BJ (cell line): ENCODE data around the gene PMIS2. TPM values are rescaled to one million over a fixed set of nuclear protein-coding genes. Genes with fewer than 3 reads are reported as not detected.

ENCODE experiments used
- CTCF ChIA-PET: fragments of 350-600 bp; formaldehyde crosslinking; extraction: SDS; loops from one replicate; lab custom pipeline; 2021; ENCODE audit warnings: antibody characterized with exemption, inconsistent platforms; lab: Yijun Ruan, JAX
- POLR2A ChIA-PET: fragments of 300-600 bp; sonication (Branson Sonifier 250); formaldehyde crosslinking; extraction: SDS; loops from one replicate; lab custom pipeline; 2021; ENCODE audit warnings: antibody characterized with exemption; lab: Charles Lee
- DNase-seq: peaks from one replicate; pipeline ENCODE4 v3.0.0-alpha.2; 2011; ENCODE audit warnings: low read depth
- H3K27me3 ChIP-seq: 2 replicates; pipeline ENCODE4 v1.6.0; 2011; ENCODE audit warnings: low read length; ENCODE audit not compliant: control insufficient read depth, insufficient read depth
- H3K36me3 ChIP-seq: 2 replicates; pipeline ENCODE4 v1.5.1; 2011; ENCODE audit warnings: low read length; ENCODE audit not compliant: control insufficient read depth, insufficient read depth
- H3K4me3 ChIP-seq: 2 replicates; pipeline ENCODE4 v1.5.1; 2011; ENCODE audit warnings: low read depth, mild to moderate bottlenecking, control low read depth, low read length
- CTCF ChIP-seq: IDR thresholded peaks from 2 replicates; pipeline ENCODE4 v1.5.1; 2011; ENCODE audit warnings: low read depth, mild to moderate bottlenecking, control low read depth, inconsistent platforms, low read length, moderate library complexity; ENCODE audit not compliant: insufficient read depth
- polyA plus RNA-seq: library from polyadenylated mRNA; depleted of rRNA; stranded (reverse); fragments of >200 nt; gene quantifications from 2 replicates; pipeline ENCODE4 v1.2.3, GENCODE V29; 2011

PMIS2 gene
- polyA plus RNA-seq, 1 experiment, result not detected

- Histone ChIP-seq H3K36me3 (no peaks in the 10 kb centered on the region), H3K4me3 (no peak overlapping the region), H3K27me3 (peaks cover 3% of the 10 kb centered on the region; the same call in 1 of the 2 replicates)
- TF ChIP-seq CTCF, result no peak
- ChIA-PET CTCF (interaction anchor here (2.3 kb wide), 1 partner anchor 42 kb away, joined by 6 read pairs; no protein-coding TSS in a partner anchor), POLR2A (no interaction called here)
- no peak for DNase-seq
Observed at GRCh38 chr19:35552534-35553384, 33.2 kb upstream of the PMIS2 start.

- DNase-seq, result no peak
- ChIA-PET CTCF (interaction anchor here (2.3 kb wide), 1 partner anchor 43 kb away, joined by 6 read pairs; no protein-coding TSS in a partner anchor), POLR2A (no interaction called here)
- peaks cover 3% of the 10 kb centered on the region; the same call in 1 of the 2 replicates for H3K27me3 ChIP-seq
- no peaks in the 10 kb centered on the region for H3K36me3 ChIP-seq
- TF ChIP-seq CTCF, result no peak
- no peak overlapping the region for H3K4me3 ChIP-seq
Observed at GRCh38 chr19:35553385-35554000, 32.5 kb upstream of the PMIS2 start.

- ChIA-PET CTCF (no interaction called here), POLR2A (no interaction called here)
- peaks cover 6% of the 10 kb centered on the region for H3K27me3 ChIP-seq
- TF ChIP-seq CTCF, result no peak
- H3K4me3 ChIP-seq, result no peak overlapping the region
- no peak for DNase-seq
- H3K36me3 ChIP-seq, result no peaks in the 10 kb centered on the region
Observed at GRCh38 chr19:35554076-35554475, 31.9 kb upstream of the PMIS2 start.

GRCh38 chr19:35555301-35556005 lies 30.5 kb upstream of the PMIS2 start:
- Histone ChIP-seq H3K36me3 (no peaks in the 10 kb centered on the region), H3K27me3 (peaks cover 11% of the 10 kb centered on the region), H3K4me3 (no peak overlapping the region)
- ChIA-PET POLR2A (no interaction called here), CTCF (interaction anchor here (1.0 to 1.2 kb wide), 4 partner anchors 11 to 264 kb away, joined by 3 to 5 read pairs (median 3); partner anchors contain the start of gene PSENEN)
- TF ChIP-seq CTCF, result 0 out of 2 replicates have a peak, but pooled peaks have one; percentile 27
- no peak for DNase-seq
